Measurements from ENCODE around the gene SP2.
"Not testable (repeated sequence)": the region's sequence is repeated elsewhere in the genome, so short reads cannot be mapped to it uniquely, and the experiment has no call there.

Gene SP2

GRCh38 chr17:47928415-47928814 is 32.4 kb downstream of the SP2 start:
- H3K27ac ChIP-seq: no peak overlapping the region
- TF ChIP-seq ZFX (IDR thresholded peaks at IDR 0.05; ENCODE audit: borderline replicate concordance) (no peak), CTCF (IDR thresholded peaks at IDR 0.05) (no peak)

GRCh38 chr17:47929218-47930000 is 33.4 kb downstream of the SP2 start:
- TF ChIP-seq ZFX (IDR thresholded peaks at IDR 0.05; ENCODE audit: borderline replicate concordance) (no peak), CTCF (IDR thresholded peaks at IDR 0.05) (no peak)
- H3K27ac ChIP-seq: no peak overlapping the region

- no peak overlapping the region for H3K27ac ChIP-seq
- TF ChIP-seq ZFX (IDR thresholded peaks at IDR 0.05; ENCODE audit: borderline replicate concordance): no peak
- TF ChIP-seq CTCF (IDR thresholded peaks at IDR 0.05): no peak
Observed at GRCh38 chr17:47931848-47932247, 35.8 kb downstream of the SP2 start.

- TF ChIP-seq ZFX (IDR thresholded peaks at IDR 0.05; ENCODE audit: borderline replicate concordance): no peak
- TF ChIP-seq CTCF (IDR thresholded peaks at IDR 0.05): no peak
- H3K27ac ChIP-seq: no peak overlapping the region
Observed at GRCh38 chr17:47934856-47935255, 38.8 kb downstream of the SP2 start.

GRCh38 chr17:47935468-47935867 is 39.4 kb downstream of the SP2 start:
- not testable (repeated sequence) for H3K27ac ChIP-seq

- TF ChIP-seq CTCF (IDR thresholded peaks at IDR 0.05) (no peak), ZFX (IDR thresholded peaks at IDR 0.05; ENCODE audit: borderline replicate concordance) (no peak)
- no peak overlapping the region for H3K27ac ChIP-seq
Observed at GRCh38 chr17:47935961-47936360, 39.9 kb downstream of the SP2 start.

- no peak overlapping the region for H3K27ac ChIP-seq
- TF ChIP-seq CTCF (IDR thresholded peaks at IDR 0.05): no peak
Observed at GRCh38 chr17:47937941-47938340, 41.9 kb downstream of the SP2 start.

Measured in 22Rv1 (cell line).